Upper lobe of right lung (tissue), 1 donor: ENCODE measurements around the gene SAMD4B. TPM values are rescaled to one million over a fixed set of nuclear protein-coding genes. Genes with fewer than 3 reads are reported as not detected.

Experiments
- ATAC-seq: fragments of 200-7000 bp; cut with Tn5 transposase; one replicate; pipeline ENCODE4 v1.9.1; 2020; ENCODE audit warnings: mild to moderate bottlenecking, moderate library complexity
- DNase-seq: peaks from one replicate; pipeline ENCODE4 v3.0.0-alpha.2; 2020
- H3K27ac ChIP-seq: fragments of 200-600 bp; one replicate; pipeline ENCODE4 v1.8.0; 2022
- H3K27me3 ChIP-seq: fragments of 200-600 bp; one replicate; pipeline ENCODE4 v1.8.0; 2022; ENCODE audit warnings: mild to moderate bottlenecking
- H3K36me3 ChIP-seq: fragments of 200-600 bp; one replicate; pipeline ENCODE4 v1.8.0; 2022
- H3K4me1 ChIP-seq: fragments of 200-600 bp; one replicate; pipeline ENCODE4 v1.8.0; 2022
- H3K4me3 ChIP-seq: fragments of 200-600 bp; one replicate; pipeline ENCODE4 v1.8.0; 2022; ENCODE audit warnings: mild to moderate bottlenecking
- H3K9me3 ChIP-seq: fragments of 200-600 bp; one replicate; pipeline ENCODE4 v1.8.0; 2022
- CTCF ChIP-seq: fragments of 200-600 bp; IDR thresholded peaks from one replicate; pipeline ENCODE4 v1.8.0; 2022; ENCODE audit warnings: antibody characterized with exemption
- intact Hi-C: fragments of 100-400 bp; cut with DNase I; formaldehyde crosslinking; loops from one replicate; pipeline ENCODE4 v1.11.0; 2022
- total RNA-seq: library from RNA; stranded (reverse); fragmentation: NEBNext Ultra II Directional; extraction: Animal tissue kit (Norgen Biotek cat#: 25700); gene quantifications from one replicate; pipeline ENCODE4 v1.2.1, GENCODE V29; 2021
- donor health status: DM: no; HTN: yes; CAD: no; lungs with severe emphysema.

Gene SAMD4B
- total RNA-seq, 1 donor from 2014 or later = 81.2 TPM

- no peak for TF ChIP-seq CTCF
- Histone ChIP-seq H3K36me3 (peaks cover 59% of the 10 kb centered on the region), H3K4me3 (no peak overlapping the region), H3K9me3 (no peaks in the 10 kb centered on the region), H3K27me3 (no peaks in the 10 kb centered on the region), H3K27ac (peak overlapping the region; percentile 17), H3K4me1 (peaks cover 8% of the 10 kb centered on the region)
- DNase-seq = peak; percentile 34
- intact Hi-C loops = no loop called here
- no peak for ATAC-seq
These were observed 20.7 kb downstream of the SAMD4B start for GRCh38 chr19:39362682-39363657.

GRCh38 chr19:39363901-39364457 lies 21.8 kb downstream of the SAMD4B start:
- Histone ChIP-seq H3K36me3 (peaks cover 57% of the 10 kb centered on the region), H3K27me3 (no peaks in the 10 kb centered on the region), H3K27ac (no peak overlapping the region), H3K4me1 (peaks cover 8% of the 10 kb centered on the region), H3K9me3 (no peaks in the 10 kb centered on the region), H3K4me3 (no peak overlapping the region)
- DNase-seq (peak; percentile 40), ATAC-seq (no peak)
- TF ChIP-seq CTCF = no peak
- intact Hi-C loops = no loop called here

- intact Hi-C loops = no loop called here
- no peak for ATAC-seq
- H3K9me3 ChIP-seq = no peaks in the 10 kb centered on the region
- H3K27me3 ChIP-seq = no peaks in the 10 kb centered on the region
- TF ChIP-seq CTCF = no peak
- H3K4me1 ChIP-seq = peaks cover 8% of the 10 kb centered on the region
- peaks cover 56% of the 10 kb centered on the region for H3K36me3 ChIP-seq
- H3K4me3 ChIP-seq = no peak overlapping the region
- H3K27ac ChIP-seq = no peak overlapping the region
- DNase-seq = no peak
These were observed 23.3 kb downstream of the SAMD4B start for GRCh38 chr19:39365531-39365930.

GRCh38 chr19:39369200-39369599 lies 27.0 kb downstream of the SAMD4B start:
- H3K4me1 ChIP-seq = peaks cover 22% of the 10 kb centered on the region
- intact Hi-C loops = no loop called here
- no peaks in the 10 kb centered on the region for H3K9me3 ChIP-seq
- no peak overlapping the region for H3K4me3 ChIP-seq
- peaks cover 52% of the 10 kb centered on the region for H3K36me3 ChIP-seq
- no peak overlapping the region for H3K27ac ChIP-seq
- TF ChIP-seq CTCF = no peak
- DNase-seq (no peak), ATAC-seq (no peak)
- H3K27me3 ChIP-seq = no peaks in the 10 kb centered on the region

- peak overlapping the region; percentile 24 for H3K27ac ChIP-seq
These were observed 28.5 kb downstream of the SAMD4B start for GRCh38 chr19:39370735-39371134.

More at GRCh38 chr19:39370735-39371134, 28.5 kb downstream of the SAMD4B start:
- intact Hi-C loops = no loop called here
- Histone ChIP-seq H3K9me3 (no peaks in the 10 kb centered on the region), H3K36me3 (peaks cover 65% of the 10 kb centered on the region), H3K4me1 (peaks cover 22% of the 10 kb centered on the region), H3K4me3 (no peak overlapping the region), H3K27me3 (no peaks in the 10 kb centered on the region)
- ATAC-seq = no peak
- DNase-seq = no peak
- no peak for TF ChIP-seq CTCF
